ENCODE data around the gene LMBR1L.
"Not testable (repeated sequence)": the region's sequence is repeated elsewhere in the genome, so short reads cannot be mapped to it uniquely, and the experiment has no call there.

LMBR1L gene

DNA sequence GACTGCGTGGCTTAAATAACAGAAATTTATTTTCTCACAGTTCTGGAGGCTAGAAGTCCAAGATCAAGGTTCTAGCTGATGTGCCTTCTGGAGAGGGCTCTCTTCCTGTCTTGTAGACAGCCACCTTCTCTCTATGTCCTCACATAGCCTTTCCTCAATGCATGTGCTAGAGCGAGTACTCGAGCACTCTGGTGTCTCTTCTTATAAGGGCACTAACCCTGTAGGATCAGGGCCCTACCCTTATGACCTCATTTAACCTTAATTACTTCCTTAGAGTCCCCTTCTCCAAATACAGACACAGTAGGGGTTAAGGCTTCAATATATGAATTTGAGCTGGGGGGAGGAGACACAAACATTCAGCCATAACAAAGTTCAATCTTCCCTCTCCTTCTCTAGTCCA lies 26.2 kb downstream of the LMBR1L start:
- DNase-seq: no peak

DNA sequence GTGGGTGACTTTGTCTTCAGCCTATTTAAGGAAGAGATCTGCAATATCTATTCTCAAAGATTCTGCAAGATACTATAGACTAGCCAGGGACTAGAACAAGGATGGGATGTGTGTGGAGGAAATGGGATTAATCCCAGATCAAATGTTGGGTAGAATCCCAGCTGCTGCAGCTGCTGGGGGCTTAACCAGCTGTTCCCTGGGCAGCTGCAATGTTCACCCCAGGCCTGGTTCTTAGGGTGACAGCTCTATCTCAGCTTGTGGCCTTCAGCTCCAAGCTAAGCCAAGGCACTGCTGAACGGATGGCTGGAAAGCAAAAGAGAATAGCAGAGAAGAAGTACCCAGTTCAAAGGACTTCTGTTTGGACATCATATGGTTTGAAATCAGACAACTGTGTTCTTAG lies 30.9 kb downstream of the LMBR1L start:
- no peak for DNase-seq

DNA sequence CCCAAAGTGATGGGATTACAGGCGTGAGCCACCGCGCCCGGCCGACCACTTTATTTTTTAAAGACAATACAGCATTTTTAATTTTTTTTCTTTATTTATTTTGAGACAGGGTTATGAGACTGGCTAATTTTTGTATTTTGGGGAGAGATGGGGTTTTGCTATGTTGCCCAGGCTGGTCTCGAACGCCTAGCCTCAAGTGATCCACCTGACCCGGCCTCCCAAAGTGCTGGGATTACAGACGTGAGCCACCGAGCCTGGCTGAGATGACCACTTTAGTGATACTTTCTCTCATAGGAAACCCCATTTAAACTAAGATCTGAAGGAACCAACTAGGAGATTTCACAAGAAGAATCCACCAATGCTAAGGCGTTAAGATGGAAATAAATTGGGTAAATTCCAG lies 39.7 kb downstream of the LMBR1L start:
- DNase-seq: no peak

GRCh38 chr12:49069507-49070346 lies 40.9 kb downstream of the LMBR1L start, which contains the start of gene RHEBL1:
RHEBL1 (minus strand) TSS chr12:49069979; CDS start chr12:49069785, 194 bp downstream.
- peak; percentile 91 to 97 for DNase-seq

GRCh38 chr12:49068879-49069506 lies 41.7 kb downstream of the LMBR1L start:
- peak in 1 of 2 experiments; percentile 54 for DNase-seq

DNA sequence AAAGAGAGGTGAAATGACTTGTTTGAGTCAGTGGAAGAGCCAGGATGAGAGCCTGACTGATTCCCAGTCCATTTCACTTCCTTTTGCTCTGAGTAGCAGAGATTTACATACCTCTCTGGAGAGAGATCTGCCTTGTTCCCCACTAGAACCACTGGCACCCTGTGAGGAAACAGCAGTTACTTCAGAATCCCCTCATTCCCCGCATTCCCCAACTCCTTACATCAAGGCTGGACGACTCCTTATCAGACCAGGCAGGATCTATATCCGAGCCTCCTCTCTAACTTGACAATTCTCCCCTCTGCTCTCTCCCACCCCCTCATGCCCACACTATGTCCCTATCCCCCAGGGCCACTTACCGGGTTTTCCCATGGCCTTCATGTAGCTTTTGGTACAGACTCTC lies 44.5 kb downstream of the LMBR1L start:
- no peak for DNase-seq

- no peak for DNase-seq
Measured at GRCh38 chr12:49064767-49065152, 45.9 kb downstream of the LMBR1L start.

GRCh38 chr12:49061916-49062315 lies 48.7 kb downstream of the LMBR1L start:
- DNase-seq: not testable (repeated sequence)

DNA sequence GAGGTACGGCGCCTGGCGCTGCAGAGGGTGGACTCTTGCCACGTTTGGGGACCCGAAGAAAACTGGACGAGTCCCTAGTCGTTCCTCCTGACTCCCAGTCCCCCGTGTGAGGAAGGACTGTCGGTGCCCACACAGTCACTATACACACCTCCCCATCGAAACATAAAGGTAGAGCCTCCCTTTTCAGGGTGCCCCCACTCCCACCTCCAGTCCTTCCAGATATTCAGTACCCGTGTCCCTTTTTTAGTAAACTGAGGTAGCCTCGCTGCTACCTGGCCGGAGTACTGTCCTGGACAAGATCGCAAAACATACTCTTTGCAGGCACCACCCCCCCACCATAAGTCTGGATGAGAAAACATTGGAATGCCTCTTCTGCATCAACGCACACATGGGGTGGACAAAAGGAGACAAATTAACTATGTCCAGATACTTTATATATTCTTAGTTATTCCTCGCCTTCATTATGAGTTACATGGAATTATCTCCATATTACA lies 49.4 kb downstream of the LMBR1L start:
- DNase-seq: no peak

DNA sequence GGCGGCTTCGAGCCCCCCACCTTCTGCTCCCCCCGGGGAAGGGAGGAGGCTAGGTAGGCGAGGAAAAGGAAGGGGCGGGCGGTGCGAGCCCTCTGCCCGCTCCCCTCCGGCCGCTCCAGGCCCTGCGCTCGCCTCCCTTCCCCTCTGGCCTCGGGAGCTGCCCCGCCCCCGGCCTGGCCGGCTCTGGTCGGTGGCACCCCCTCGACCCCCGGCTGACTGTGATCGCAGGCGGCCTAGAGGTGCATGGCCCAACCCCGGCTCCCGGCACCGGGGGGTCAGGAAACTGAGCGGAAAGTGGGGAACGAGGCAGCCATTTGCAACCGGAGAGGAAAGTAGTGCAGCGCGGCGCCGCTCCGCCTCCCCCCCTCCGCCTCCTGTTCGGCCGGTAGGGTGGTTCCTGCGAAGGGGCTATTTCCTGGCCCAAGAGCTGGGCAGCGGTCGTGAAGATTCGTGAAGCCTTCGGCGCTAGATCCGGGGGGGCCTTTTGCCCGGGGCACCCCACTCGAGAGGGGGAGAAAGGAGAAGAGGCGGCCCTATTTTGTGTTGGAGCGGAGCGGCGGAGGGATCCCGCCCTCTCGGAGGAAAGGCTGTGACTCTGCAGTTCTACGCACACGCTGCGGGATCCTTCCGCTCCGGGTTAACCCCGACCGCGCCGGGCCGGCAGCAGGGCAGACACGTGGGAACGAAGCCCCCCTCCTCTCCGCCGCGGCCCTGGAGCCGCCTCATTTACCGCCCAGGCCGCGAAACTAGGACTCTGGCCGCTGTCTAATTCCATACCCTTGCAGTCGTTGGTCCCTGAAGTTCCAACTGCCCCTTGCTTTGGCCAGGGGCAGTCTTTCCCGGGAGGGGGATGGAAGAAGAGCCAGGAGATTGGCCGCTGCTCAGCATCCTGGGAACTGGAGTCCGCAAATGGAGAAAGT lies 50.1 kb downstream of the LMBR1L start, which contains the start of gene KMT2D:
TSS of gene KMT2D (minus strand) at position 558 of the 920 bp plus-strand sequence. CDS start 5,470 bp downstream, outside the sequence.
- DNase-seq: peak; percentile 74 to 93

DNA sequence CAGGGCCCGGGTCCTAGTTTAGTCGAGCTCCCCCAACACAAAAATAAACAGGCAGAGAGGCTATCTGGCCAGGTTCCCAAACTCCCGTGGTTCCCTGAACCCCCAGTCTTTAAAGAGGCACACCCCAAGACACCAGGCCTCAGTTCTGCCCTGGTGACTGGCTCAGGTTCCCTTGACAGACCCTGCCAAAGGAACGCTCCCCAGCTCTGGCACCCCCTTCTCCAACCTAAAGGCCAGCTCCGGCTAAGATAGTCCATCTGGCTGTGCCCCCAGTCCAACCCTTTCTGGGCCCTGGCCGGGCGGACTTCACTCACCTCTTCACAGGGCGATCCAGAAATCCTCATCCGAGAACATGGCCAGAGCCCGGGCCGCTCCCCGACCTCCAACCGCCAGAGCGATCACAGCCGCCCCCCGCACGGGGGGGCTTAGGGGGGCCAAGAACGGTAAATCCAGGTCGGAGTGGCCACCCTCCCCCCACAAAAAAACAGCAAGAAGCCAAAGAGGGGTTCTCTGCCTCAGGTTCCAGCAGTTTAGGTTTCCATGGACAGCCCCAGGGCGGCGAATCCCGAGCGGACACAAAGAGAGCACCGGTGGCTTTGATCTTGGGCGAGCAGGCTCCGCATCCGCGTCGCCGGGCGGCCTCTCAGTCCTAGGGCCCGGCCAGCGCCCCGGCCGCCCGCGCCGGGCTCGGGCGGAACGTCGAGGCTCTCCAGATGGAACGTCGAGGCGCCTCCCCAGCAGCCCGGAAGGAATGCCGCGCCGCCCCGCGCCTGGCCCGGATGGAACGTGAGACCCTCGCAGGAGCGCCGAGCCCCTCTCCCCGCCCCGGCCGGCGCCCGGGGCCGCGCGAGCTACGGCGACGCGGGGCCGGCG lies 51.1 kb downstream of the LMBR1L start:
- no peak for DNase-seq

DNA sequence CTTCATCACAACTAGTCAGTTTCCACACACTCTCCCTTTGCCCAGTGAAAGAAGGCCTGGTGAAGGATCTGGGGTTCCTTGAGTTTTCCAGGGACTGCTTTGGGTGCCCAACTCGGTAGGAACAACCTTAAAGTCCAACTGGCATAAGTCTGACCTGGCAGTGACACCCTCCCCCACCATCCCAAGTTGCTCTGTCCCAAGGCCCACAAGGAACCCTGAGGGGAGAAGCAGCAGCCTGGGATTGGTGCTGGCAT lies 51.7 kb downstream of the LMBR1L start:
- DNase-seq: no peak

DNA sequence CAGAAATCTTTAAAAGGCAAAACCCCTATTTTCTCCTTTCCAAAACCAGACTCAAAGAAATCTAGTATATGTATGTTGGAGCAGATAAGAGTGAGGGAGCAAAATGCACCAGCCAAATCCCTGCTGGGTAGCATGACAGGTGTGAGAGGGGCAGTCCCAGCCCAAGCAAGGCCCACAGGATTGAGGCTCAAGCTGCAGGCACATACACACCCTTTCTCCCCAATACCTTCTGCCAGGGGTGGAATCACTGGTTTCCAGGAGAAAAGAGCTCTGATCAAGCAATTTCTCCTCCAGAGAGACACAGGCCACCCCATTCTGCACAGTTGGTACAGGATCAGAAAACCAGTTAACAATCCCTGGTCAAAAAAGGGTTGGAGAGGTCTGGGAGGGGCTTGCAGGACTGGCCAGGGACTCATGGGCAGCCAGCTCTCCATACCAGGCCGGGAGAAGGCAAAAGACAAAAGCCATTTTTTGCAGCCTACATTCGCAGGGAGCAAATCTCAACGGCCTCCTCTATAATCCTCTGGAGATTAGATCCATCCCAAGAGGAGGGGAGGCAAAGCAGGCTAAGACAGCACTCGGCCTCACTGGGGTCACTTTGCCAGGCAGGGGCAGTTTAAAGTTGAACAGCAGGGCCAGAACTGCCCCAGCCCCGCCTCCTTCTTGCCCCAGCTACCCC lies 52.1 kb downstream of the LMBR1L start:
- no peak for DNase-seq

DNA sequence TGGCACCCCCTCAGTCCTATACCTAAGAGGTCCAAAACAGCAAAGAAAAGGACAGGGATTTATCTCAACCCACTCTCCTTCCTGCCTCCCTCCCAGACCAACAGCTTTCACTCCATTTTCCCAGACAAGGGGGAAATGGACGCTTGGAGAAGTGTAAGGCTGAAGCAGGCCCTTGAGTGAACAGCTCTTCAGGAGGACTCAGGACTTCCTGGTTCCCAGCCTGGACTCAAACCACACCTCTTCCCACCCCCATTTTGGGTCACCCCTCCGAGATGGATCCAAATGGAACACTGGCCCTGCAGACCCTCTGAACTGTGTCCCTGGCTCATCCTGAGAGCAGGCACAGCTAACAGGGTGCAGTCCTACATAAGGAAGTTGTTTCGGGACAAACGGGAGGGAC lies 52.8 kb downstream of the LMBR1L start:
- peak in 1 of 2 experiments; percentile 14 for DNase-seq

DNA sequence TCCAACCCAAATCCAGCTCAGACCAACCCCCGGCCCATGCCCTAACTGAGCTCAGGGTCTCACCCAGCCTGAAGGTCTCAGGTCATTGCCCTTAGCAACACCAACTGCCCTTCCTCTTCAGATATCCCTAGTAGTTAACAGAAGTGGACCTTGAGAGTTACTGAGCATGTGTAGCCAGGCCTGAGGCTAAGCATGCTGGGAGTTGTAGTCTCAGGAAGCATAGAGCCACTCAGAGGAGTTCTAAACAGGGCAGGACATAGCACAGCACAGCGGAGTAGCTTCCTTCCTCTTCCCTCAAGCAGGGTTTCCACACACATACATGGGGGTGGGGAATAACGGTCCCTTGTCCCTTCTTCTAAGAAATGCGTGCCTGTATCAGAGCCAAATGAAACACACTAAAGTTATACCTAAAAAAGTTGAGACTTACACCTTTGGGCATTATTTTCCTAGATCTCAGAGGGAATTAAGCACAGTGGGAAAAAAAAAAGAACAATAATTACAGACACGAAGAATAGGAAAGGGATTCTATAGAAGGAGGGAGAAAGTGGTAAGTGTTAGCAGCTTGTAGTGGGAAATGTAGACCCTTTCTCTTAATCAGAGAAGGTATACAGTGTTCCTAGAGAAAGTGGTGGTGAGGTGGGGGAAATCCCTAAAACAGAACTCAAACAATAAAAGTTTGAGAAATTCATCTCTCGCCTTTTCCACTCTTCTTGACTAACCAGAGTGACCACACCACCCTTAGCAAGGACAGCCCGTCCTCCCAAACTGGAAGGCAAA lies 54.5 kb downstream of the LMBR1L start:
- DNase-seq: peak; percentile 14 to 67

- no peak for DNase-seq
Measured at GRCh38 chr12:49055092-49055491, 55.6 kb downstream of the LMBR1L start.

DNA sequence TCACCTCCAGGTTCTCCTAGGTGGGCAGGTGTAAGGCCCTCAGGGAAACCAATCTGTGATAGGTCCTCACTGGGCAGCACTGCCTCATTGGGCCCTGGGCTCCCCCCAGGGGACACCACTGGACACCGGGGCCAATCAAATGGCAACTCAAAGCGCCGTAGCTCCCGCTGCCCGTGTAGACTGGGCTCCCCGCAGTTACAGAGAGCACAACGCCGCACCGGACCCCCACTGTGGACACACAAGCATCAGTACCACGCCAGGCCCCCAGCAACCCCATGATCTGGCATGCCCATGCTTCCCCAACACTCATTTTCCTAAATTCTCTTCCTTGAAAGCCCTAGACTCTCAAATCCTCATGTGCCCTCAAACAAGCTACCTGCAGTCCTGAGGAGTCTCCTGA lies 56.1 kb downstream of the LMBR1L start:
- no peak for DNase-seq

DNA sequence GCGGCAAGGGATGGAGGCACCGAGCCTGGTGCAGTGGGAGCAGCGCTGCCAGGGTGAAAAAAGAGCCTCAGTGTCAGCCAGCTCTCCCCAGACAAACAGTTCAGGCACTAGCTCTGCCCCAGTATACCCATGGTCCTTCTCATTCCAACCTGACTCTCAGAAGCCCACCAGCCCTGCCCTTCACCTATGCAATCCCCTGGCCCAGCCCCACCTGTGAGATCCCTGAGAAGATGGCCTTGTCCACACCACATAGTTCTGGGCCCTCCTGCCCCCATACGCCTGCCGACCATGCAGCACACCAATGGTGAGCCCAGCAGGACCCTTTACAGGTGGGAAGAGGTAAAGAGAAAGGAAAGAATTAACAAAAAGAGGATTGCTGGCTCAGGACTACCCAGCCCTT lies 56.6 kb downstream of the LMBR1L start:
- no peak for DNase-seq

GRCh38 chr12:49052451-49053208 lies 58.0 kb downstream of the LMBR1L start:
- no peak for DNase-seq

All from SW 1271 (cell line).